NOMO-1 treated with dmso at 0.1 percent for 144 hours (cell line): ENCODE results near the gene ORM1.
"Not testable (repeated sequence)": the region's sequence is repeated elsewhere in the genome, so short reads cannot be mapped to it uniquely, and the experiment has no call there.

Source experiments
- DNase-seq: peaks from one replicate; lab custom pipeline; 2025; ENCODE audit not compliant: unreplicated experiment; lab: John Stamatoyannopoulos, UW

The ORM1 gene

DNA sequence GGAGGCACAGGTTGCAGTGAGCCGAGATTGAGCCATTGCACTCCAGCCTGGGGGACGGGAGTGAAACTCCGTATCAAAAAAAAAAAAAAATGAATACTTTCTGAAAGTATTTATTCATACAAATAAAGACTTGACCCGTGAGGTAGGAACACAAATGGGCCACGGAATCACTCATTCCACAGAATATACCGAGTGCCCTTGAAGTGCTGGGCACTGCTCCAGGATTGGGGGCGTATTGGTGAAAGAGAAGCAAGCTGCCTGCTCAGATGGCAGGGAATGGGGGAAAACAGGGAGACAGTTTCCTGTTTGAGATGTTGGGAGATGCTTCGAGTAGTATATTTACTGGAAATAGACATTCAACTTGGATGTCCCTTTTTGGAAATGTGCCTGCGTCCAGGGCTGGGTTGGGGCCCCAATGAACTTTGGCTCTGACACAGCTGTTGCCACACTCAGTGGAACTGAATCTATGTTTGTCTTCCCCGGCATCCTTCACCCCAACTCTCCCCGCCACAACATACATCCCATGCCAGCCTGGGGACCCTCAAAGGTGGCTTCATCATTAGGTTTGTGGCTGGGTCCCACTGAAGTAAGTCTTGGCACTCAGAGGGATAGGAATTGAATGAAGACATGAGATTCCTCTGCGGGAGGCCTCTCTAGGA, 609 bp upstream of the ORM1 start:
- DNase-seq: not testable (repeated sequence)

DNA sequence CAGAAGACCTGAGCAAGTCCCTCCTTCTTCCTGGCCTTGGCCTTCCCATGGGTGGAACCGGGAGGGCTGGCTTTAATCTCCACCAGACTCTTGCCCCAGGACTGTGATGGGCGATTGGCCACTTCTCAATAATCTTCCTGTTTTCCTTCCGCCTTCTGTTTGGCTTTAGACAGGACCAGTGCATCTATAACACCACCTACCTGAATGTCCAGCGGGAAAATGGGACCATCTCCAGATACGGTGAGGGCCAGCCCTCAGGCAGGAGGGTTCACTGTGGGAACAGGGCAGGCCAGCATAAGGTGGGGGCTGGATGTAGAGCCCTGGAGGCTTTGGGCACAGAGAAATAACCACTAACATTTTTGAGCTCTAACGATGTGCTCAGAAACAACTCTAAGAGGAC, 951 bp downstream of the ORM1 start:
- not testable (repeated sequence) for DNase-seq

DNA sequence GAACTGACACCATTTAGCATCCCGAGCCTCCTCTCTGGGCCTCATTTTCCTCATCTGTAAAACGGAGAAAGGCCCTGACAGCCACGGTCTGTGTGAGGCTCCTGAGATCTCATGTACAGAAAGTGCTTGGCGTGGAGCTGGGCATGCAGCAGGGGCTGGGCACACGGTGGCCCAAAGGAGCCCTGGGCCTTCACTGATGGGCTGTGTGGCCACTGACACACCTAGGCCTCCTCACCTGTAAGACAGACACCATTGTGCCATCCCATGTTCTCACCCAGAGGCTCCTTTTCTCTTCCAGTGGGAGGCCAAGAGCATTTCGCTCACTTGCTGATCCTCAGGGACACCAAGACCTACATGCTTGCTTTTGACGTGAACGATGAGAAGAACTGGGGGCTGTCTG, 1.6 kb downstream of the ORM1 start:
- no peak for DNase-seq

DNA sequence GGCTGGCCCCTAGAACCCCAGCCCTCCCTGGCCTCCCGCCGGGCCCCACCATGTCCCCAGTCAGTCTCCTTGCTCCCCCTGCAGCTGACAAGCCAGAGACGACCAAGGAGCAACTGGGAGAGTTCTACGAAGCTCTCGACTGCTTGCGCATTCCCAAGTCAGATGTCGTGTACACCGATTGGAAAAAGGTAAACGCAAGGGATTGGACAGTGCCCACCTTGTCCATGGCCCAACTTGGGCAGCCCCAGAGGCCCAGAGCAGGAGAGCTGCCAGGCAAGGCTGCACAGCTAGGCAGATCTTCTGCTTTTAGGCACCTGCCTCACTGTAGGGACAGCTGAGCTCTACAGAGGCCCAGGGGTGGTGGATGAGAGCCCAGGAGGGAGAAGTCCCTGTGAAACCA, 2.1 kb downstream of the ORM1 start:
- not testable (repeated sequence) for DNase-seq

DNA sequence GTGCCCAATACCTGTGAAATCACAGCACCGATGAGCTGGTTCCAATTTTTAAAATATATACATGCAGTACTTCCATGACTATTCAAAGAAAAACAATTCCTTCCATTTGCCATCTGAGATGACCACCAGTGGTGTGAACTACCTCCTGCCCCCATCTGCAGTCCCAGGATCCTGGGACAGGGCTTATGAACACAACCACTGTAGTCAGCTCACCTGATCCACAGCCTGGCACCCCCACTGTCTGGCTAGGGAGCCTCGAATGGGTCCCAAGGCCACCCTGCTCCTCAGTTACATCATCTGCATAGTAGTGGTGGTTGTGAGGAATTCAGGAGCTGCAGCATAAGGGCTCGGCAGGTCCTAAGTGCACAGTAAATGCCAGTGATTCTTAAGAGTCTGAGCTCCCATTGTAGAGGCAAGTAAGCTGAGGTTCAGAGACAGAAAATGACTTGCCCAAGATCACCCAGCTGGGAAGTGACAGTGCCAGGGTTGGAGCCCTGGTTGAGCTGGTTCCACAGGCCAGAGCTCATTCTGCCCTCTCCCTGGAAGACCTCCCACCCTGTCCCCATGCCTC, 2.9 kb downstream of the ORM1 start:
- not testable (repeated sequence) for DNase-seq

DNA sequence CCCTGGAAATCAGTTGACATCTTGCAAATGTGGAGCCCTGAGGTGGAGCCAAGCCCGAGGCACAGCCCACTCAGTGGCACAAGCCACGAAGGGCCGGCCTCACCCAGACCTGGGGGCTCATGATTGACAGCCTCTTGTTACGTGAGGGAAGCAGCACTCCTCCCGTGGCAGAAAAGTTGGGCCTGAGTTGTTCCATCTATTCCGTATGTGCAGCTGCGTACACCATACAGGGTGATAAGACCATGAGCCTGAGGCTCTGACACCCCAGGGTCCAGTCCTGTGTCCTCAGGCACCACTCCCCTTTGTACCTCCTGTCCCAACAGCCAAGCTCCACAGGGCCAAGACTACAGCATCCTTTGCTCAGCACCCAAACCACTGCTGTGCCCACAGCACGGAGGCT, 4.9 kb downstream of the ORM1 start:
- DNase-seq: no peak

DNA sequence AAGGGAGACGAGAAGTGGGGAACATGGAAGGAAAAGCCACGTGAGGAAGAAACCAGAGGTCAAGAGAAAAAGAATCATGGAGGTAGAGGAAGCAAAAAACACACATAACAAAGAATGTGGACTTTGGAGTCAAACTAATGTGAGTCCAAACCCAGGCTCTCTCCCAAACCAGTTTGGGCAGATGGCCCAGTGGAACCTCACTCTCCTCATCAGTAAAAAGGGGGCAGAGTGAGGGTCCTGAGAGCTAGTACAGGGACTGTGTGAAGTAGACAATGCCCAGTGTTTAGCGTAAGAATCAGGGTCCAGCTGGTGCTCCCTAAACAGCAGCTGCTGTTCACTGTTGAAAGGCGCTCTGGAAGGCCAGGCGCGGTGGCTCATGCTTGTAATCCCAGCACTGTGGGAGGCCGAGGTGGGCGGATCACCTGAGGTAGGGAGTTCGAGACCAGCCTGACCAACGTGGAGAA, 5.5 kb downstream of the ORM1 start:
- DNase-seq: not testable (repeated sequence)

DNA sequence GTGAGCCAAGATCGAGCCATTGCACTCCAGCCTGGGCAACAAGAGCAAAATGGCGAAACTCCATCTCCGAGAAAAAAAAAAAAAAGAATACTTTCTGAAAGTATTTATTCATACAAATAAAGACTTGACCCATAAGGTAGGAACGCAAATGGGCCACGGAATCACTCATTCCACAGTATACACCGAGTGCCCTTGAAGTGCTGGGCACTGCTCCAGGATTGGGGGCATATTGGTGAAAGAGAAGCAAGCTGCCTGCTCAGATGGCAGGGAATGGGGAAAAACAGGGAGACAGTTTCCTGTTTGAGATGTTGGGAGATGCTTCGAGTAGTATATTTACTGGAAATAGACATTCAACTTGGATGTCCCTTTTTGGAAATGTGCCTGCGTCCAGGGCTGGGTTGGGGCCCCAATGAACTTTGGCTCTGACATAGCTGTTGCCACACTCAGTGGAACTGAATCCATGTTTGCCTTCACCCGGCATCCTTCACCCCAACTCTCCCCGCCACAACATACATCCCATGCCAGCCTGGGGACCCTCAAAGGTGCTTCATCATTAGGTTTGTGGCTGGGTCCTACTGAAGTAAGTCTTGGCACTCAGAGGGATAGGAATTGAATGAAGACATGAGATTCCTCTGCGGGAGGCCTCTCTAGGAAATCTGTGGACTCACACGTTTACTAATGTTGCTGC, 6.2 kb downstream of the ORM1 start:
- DNase-seq: not testable (repeated sequence)

DNA sequence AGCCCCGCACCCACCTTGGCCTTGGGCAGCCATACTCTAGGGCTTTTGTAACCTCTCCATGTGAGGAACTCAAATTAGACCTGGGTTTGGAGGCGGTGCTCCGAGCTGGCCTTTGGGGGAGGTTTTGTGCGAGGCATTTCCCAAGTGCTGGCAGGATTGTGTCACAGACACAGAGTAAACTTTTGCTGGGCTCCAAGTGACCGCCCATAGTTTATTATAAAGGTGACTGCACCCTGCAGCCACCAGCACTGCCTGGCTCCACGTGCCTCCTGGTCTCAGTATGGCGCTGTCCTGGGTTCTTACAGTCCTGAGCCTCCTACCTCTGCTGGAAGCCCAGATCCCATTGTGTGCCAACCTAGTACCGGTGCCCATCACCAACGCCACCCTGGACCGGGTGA, 6.7 kb downstream of the ORM1 start, which contains the start of gene ORM2:
Gene ORM2, plus strand, starts transcription at position 245 of the 398 bp plus-strand sequence. Its CDS starts 36 bp downstream, at position 281.
- DNase-seq: not testable (repeated sequence)

DNA sequence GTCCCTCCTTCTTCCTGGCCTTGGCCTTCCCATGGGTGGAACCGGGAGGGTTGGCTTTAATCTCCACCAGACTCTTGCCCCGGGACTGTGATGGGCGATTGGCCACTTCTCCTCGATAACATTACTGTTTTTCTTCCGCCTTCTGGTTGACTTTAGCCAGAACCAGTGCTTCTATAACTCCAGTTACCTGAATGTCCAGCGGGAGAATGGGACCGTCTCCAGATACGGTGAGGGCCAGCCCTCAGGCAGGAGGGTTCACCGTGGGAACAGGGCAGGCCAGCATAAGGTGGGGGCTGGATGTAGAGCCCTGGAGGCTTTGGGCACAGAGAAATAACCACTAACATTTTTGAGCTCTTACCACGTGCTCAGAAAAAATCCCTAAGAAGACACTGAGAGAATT, 7.7 kb downstream of the ORM1 start:
- DNase-seq: no peak

DNA sequence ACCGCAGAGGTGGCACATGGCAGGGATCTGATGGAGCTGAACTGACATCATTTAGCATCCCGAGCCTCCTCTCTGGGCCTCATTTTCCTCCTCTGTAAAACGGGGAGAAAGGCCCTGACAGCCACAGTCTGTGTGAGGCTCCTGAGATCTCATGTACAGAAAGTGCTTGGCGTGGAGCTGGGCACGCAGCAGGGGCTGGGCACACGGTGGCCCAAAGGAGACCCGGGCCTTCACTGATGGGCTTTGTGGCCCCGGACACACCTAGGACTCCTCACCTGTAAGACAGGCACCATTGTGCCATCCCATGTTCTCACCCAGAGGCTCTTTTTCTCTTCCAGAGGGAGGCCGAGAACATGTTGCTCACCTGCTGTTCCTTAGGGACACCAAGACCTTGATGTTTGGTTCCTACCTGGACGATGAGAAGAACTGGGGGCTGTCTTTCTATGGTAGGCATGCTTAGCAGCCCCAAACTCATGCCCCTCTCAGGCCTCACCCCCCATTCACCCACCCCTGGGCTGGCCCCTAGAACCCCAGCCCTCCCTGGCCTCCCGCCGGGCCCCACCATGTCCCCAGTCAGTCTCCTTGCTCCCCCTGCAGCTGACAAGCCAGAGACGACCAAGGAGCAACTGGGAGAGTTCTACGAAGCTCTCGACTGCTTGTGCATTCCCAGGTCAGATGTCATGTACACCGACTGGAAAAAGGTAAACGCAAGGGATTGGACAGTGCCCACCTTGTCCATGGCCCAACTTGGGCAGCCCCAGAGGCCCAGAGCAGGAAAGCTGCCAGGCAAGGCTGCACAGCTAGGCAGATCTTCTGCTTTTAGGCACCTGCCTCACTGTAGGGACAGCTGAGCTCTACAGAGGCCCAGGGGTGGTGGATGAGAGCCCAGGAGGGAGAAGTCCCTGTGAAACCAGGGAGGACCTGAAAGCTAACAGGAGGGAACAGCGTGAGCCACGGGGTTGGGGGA, 8.6 kb downstream of the ORM1 start:
- not testable (repeated sequence) for DNase-seq

DNA sequence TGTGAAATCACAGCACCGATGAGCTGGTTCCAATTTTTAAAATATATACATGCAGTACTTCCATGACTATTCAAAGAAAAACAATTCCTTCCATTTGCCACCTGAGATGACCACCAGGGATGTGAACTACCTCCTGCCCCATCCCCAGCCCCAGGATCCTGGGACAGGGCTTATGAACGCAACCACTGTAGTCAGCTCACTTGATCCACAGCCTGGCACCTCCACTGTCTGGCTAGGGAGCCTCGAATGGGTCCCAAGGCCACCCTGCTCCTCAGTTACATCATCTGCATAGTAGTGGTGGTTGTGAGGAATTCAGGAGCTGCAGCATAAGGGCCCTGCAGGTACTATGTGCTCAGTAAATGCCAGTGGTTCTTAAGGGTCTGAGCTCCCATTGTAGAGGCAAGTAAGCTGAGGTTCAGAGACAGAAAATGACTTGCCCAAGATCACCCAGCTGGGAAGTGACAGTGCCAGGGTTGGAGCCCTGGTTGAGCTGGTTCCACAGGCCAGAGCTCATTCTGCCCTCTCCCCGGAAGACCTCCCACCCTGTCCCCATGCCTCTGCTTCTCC, 9.7 kb downstream of the ORM1 start:
- not testable (repeated sequence) for DNase-seq

DNA sequence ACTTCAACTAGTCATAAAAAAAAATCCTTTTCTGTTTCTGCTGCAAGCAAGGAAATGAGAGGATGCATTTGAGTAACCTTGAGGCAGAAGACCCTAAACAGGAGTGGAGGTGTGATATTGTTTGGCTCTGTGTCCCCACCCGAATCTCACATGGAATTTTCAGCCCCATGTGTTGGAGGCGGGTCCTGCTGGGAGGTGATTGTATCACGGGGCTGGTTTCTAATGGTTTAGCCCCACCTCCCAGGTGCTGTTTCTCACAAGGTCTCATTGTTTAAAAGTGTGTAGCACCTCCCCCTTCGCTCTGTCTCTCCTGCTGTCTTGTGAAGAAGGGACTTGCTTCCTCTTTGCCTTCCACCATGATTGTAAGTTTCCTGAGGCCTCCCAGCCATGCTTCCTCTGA, 10.8 kb downstream of the ORM1 start:
- DNase-seq: not testable (repeated sequence)

DNA sequence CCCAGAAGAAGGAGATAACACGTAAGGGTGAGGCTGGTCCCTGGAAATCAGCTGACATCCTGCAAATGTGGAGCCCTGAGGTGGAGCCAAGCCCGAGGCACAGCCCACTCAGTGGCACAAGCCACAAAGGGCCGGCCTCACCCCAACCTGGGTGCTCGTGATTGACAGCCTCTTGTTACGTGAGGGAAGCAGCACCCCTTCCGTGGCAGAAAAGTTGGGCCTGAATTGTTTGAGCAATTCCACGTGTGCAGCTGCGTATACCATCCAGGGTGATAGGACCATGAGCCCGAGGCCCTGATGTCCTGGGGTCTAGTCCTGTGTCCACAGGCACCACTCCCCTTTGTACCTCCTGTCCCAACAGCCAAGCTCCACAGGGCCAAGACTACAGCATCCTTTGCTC, 11.6 kb downstream of the ORM1 start:
- no peak for DNase-seq

DNA sequence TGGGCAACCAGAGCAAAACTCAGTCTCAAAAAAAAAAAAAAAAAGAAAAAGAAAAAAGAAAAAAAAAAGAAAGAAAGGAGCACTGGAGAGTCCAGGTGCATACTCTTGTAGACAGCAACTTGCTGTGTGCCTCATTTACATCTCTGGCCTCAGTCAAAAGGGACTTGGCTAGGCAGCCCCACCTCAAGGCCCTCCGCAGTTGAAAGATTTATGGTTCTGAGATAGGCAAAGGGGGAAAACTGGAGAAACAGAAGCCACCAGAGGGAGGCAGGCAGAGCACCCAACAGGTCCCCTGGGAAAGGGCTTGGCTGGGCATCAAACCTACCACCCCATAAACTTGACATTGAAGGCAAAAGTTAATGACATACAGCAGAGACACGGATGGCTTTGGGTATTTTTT, 12.8 kb downstream of the ORM1 start:
- DNase-seq: no peak

DNA sequence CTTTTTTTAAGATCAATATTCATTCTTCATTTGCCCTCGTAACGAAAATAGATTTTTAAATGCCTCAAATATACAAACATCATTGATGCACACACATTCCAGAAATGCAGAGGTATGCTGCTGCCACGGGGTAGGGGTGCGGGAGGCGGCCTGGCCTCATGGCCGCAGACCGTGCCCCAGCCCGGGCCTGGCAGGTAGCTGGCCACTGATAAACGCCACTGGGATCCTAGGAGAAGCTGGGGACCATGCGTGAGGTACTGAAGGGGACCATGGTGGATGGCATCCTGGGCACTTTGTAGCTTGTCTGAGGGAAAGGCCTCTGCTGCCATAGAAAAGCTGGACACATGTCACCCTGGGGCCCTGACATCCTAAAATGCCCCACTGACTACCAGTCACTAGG, 13.3 kb downstream of the ORM1 start:
- no peak for DNase-seq

DNA sequence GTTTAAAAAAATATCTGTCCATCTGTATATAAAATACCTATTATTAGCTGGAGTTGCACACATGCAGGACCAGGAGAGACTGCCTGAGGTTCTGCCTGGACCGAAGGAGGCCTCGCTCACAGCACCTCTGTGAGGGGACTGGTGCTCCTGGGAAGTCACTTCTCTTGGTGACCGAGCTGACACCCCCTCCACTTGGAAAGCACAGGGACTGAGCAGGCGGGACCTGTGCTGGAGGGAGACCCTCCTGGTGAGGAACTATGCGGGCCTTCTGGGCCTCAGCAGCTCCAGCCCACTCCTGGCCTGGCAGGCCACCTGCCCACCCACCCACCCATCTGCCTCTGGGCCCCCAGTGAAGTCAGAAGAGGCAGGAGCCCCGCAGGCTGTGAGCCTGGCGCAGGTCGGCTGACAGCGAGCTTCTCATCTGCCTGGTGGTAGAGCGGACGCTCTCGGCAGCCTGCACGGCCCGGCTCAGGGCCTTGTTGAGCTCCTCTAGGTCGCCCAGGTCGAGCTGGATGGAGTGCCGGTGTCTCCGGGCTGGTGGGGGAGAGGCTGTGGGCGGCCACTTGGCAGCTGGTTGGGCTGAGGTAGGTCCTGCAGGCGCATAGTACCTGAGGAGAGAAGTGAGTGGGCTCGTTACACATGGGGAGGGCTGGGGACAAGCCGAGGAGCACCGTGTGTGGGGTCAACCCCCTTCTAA, 13.9 kb downstream of the ORM1 start:
- DNase-seq: no peak

DNA sequence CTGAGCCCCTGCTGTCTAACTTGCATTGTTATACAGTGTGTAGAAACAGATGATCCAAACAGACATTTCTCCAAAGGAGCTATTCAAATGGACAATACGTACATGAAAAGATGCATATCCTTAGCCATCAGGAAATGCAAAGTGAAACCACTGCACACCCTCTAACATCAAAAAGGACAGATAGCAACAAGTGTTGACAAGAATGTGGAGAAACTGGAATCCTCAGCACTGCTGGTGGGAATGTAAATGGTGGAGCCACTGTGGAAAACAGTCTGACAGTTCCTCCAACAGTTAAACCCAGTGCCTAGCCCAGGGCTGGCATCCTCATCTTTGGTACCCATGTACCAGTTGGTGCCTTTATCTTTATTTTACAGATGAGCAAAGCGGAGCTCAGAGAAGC, 15.3 kb downstream of the ORM1 start:
- no peak for DNase-seq

DNA sequence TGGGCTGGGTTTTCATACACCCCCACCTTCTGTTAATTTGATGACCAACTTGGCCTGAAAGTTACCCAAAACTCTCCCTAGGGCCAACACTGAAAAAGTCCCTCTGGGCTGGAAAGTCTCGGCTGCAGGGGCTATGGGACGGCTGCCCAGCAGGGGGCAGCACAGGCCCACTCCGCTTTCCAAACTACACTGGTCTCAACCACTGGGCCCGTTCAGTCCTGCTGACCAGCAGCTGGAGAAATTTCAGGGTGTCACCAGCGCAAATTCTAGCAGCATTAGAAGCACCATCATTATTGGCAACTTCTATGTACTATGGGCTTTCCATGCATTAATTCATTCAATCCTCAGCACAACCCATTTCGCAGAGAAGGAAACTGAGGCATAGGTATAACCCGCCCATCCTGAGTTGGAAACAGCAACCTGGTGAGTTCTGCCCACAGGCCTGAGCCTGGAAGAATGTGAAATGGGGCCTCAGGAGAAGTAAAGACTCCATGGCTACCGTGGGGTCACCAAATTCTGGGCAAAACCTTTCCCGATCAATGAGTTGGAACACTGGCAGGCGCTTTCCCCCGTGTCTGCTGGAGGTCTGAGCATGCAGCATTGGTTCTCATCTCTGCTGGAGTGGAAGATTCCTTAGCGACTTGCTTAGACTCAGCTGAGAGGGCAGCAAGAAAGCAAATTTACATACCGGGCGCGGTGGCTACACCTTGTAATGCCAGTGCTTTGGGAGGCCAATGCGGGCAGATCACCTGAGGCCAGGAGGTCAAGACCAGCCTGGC, 16.4 kb downstream of the ORM1 start:
- no peak for DNase-seq
